Liver (tissue), 9 donors: ENCODE data around the gene ELOB. TPM values are rescaled to one million over a fixed set of nuclear protein-coding genes. Genes with fewer than 3 reads are reported as not detected.

Experiments
- DNase-seq: peaks from one replicate; pipeline ENCODE4 v3.0.0-alpha.2; 2017; ENCODE audit warnings: low spot score
- H3K27ac ChIP-seq, 2 donors: one replicate each; pipeline ENCODE4 v1.7.0; 2013; ENCODE audit warnings: inconsistent platforms in 2 of 2, low read length in 2 of 2, control low read depth in 1 of 2, low read depth in 1 of 2, mild to moderate bottlenecking in 1 of 2
- H3K27me3 ChIP-seq, 4 donors: one replicate each; pipeline versions ENCODE4 v1.6.1 to v1.7.0; 2013; ENCODE audit warnings: low read length in 3 of 4, inconsistent platforms in 1 of 4, mild to moderate bottlenecking in 1 of 4, moderate library complexity in 1 of 4; ENCODE audit not compliant: control insufficient read depth in 4 of 4, insufficient read depth in 4 of 4
- H3K36me3 ChIP-seq, 4 donors: one replicate each; pipeline versions ENCODE4 v1.6.1 to v1.7.0; 2013; ENCODE audit warnings: low read length in 3 of 4, mild to moderate bottlenecking in 3 of 4, low read depth in 1 of 4, moderate library complexity in 1 of 4; ENCODE audit not compliant: control insufficient read depth in 4 of 4, insufficient read depth in 3 of 4
- H3K4me1 ChIP-seq, 4 donors: one replicate each; pipeline versions ENCODE4 v1.6.1 to v1.7.0; 2013; ENCODE audit warnings: low read length in 3 of 4, mild to moderate bottlenecking in 3 of 4, moderate library complexity in 1 of 4; ENCODE audit not compliant: control insufficient read depth in 4 of 4, insufficient read depth in 4 of 4
- H3K4me3 ChIP-seq, 3 donors: one replicate each; pipeline versions ENCODE4 v1.6.1 to v1.7.0; 2013; ENCODE audit warnings: low read length in 3 of 3, control low read depth in 1 of 3, low read depth in 1 of 3, mild to moderate bottlenecking in 1 of 3
- H3K9ac ChIP-seq, 2 donors: one replicate each; pipeline ENCODE4 v1.7.0; 2013; ENCODE audit warnings: low read length in 2 of 2, mild to moderate bottlenecking in 2 of 2, moderate library complexity in 2 of 2, control low read depth in 1 of 2, low read depth in 1 of 2
- H3K9me3 ChIP-seq, 4 donors: one replicate each; pipeline versions ENCODE4 v1.6.1 to v1.7.0; 2013; ENCODE audit warnings: low read length in 3 of 4; ENCODE audit not compliant: control insufficient read depth in 4 of 4
- CTCF ChIP-seq: fragments of 150-350 bp; IDR thresholded peaks from 2 replicates; pipeline ENCODE4 v1.5.1; 2017; ENCODE audit warnings: improper control_type of control experiment, low read depth, low read length; ENCODE audit not compliant: missing input control
- EGR1 ChIP-seq, 2 donors: IDR thresholded peaks; 2 replicates each; pipeline ENCODE4 v1.6.1; 2016 to 2018; ENCODE audit warnings: antibody characterized with exemption in 2 of 2, low read depth in 2 of 2
- FOXA1 ChIP-seq: IDR thresholded peaks from 2 replicates; pipeline ENCODE4 v1.6.1; 2016; ENCODE audit warnings: antibody characterized with exemption
- GABPA ChIP-seq, 2 donors: IDR thresholded peaks in 1 of 2; conservative IDR thresholded peaks in 1 of 2; 2 replicates each; pipeline ENCODE4 v1.6.1; 2016; ENCODE audit warnings: antibody characterized with exemption in 2 of 2, mild to moderate bottlenecking in 1 of 2, moderate library complexity in 1 of 2
- HNF4A ChIP-seq, 2 donors: conservative IDR thresholded peaks; 2 replicates each; pipeline ENCODE4 v1.6.1; 2016; ENCODE audit warnings: antibody characterized with exemption in 2 of 2, mild to moderate bottlenecking in 2 of 2
- MAX ChIP-seq: IDR thresholded peaks from 2 replicates; pipeline ENCODE4 v1.6.1; 2016; ENCODE audit warnings: antibody characterized with exemption
- NR2F2 ChIP-seq: IDR thresholded peaks from 2 replicates; pipeline ENCODE4 v1.6.1; 2016; ENCODE audit warnings: antibody characterized with exemption
- RAD21 ChIP-seq, 2 donors: IDR thresholded peaks; 2 replicates each; pipeline ENCODE4 v1.6.1; 2016; ENCODE audit warnings: antibody characterized with exemption in 2 of 2, mild to moderate bottlenecking in 2 of 2
- REST ChIP-seq: IDR thresholded peaks from 2 replicates; pipeline ENCODE4 v1.6.1; 2016; ENCODE audit warnings: antibody characterized with exemption, mild to moderate bottlenecking
- RXRA ChIP-seq, 2 donors: IDR thresholded peaks; 2 replicates each; pipeline ENCODE4 v1.6.1; 2017 to 2018; ENCODE audit warnings: antibody characterized with exemption in 2 of 2, mild to moderate bottlenecking in 1 of 2
- SP1 ChIP-seq: IDR thresholded peaks from 2 replicates; pipeline ENCODE4 v1.6.1; 2018; ENCODE audit warnings: antibody characterized with exemption, mild to moderate bottlenecking
- YY1 ChIP-seq: IDR thresholded peaks from 2 replicates; pipeline ENCODE4 v1.6.1; 2016; ENCODE audit warnings: antibody characterized with exemption, mild to moderate bottlenecking
- ZBTB33 ChIP-seq: IDR thresholded peaks from 2 replicates; pipeline ENCODE4 v1.6.1; 2016; ENCODE audit warnings: antibody characterized with exemption
- WGBS: extraction: QIAGEN DNeasy Blood & Tissue Kit; methylation state at CpG from one replicate; pipeline ENCODE4 v1.1.7; 2013; 5-methylcytosine and 5-hydroxymethylcytosine counted together
- polyA plus RNA-seq, 2 donors: library from polyadenylated mRNA; stranded (reverse) in 1 of 2; unstranded in 1 of 2; fragments of 200-250 nt in 1 of 2; fragments of >200 nt in 1 of 2; fragmentation: Nextera tagmentation in 1 of 2; extraction: Ambion mirVana in 1 of 2; gene quantifications; one replicate each; pipeline versions ENCODE4 v1.2.1 to v1.2.3, GENCODE V29; 2013 to 2015
- total RNA-seq, 2 donors: library from RNA; depleted of rRNA; stranded (reverse); fragments of >200 nt; gene quantifications; one replicate each; pipeline ENCODE4 v1.2.3, GENCODE V29; 2014
- donor health status: healthy.
- donor health status: healthy.
- donor health status: healthy.
- donor health status: healthy.
- donor health status: healthy.

ELOB gene
- total and polyA plus RNA-seq, 4 donors = 114 to 395 (median 313) TPM

GRCh38 chr16:2737895-2738418, 39.1 kb downstream of the ELOB start:
- Histone ChIP-seq H3K36me3 (no peaks in the 10 kb centered on the region), H3K27me3 (no peaks in the 10 kb centered on the region), H3K4me1 (no peaks in the 10 kb centered on the region), H3K4me3 (no peak overlapping the region), H3K9me3 (no peaks in the 10 kb centered on the region), H3K27ac (no peak overlapping the region), H3K9ac (no peak overlapping the region)
- WGBS = 79% methylated on average over 7 of the region's 7 CpGs
- TF ChIP-seq MAX (no peak), EGR1 (IDR thresholded peaks at IDR 0.05; ENCODE audit: low read depth in 2 of 2) (no peak), NR2F2 (no peak), REST (no peak), FOXA1 (no peak), ZBTB33 (no peak), SP1 (no peak), YY1 (no peak), RAD21 (IDR thresholded peaks at IDR 0.05) (no peak), CTCF (no peak), HNF4A (conservative IDR thresholded peaks at IDR 0.05) (no peak)
- DNase-seq = no peak

GRCh38 chr16:2737238-2737605, 39.9 kb downstream of the ELOB start:
- H3K27me3 ChIP-seq = no peaks in the 10 kb centered on the region
- H3K4me1 ChIP-seq = no peaks in the 10 kb centered on the region
- no peak overlapping the region for H3K4me3 ChIP-seq
- TF ChIP-seq RXRA (IDR thresholded peaks at IDR 0.05) (no peak), CTCF (no peak), EGR1 (IDR thresholded peaks at IDR 0.05; ENCODE audit: low read depth in 2 of 2) (no peak), GABPA (IDR thresholded peaks at IDR 0.05 in 1 of 2, conservative IDR thresholded peaks at IDR 0.05 in 1 of 2) (no peak)
- H3K9ac ChIP-seq = no peak overlapping the region
- WGBS = 92% methylated on average over 5 of the region's 5 CpGs
- no peak overlapping the region for H3K27ac ChIP-seq
- no peaks in the 10 kb centered on the region for H3K36me3 ChIP-seq
- H3K9me3 ChIP-seq = no peaks in the 10 kb centered on the region
- no peak for DNase-seq
